GM13976 (cell line): ENCODE results near the gene HOXD4.

Source experiments
- DNase-seq: peaks from one replicate; pipeline ENCODE4 v3.0.0; 2012; ENCODE audit warnings: low spot score
- CTCF ChIP-seq: IDR thresholded peaks from 2 replicates; pipeline ENCODE4 v1.5.1; 2012; ENCODE audit warnings: borderline replicate concordance, mild to moderate bottlenecking; ENCODE audit not compliant: insufficient read depth; ENCODE audit errors: extremely low read depth, missing control alignments, control extremely low read depth
- in situ Hi-C: fragments of 300-500 bp; cut with MboI; formaldehyde crosslinking; loops from one replicate; pipeline ENCODE4 v1.12.0; 2022; ENCODE audit warnings: low sequenced_read_pairs, mixed read lengths, inconsistent platforms; ENCODE audit not compliant: unreplicated experiment

Gene HOXD4

DNA sequence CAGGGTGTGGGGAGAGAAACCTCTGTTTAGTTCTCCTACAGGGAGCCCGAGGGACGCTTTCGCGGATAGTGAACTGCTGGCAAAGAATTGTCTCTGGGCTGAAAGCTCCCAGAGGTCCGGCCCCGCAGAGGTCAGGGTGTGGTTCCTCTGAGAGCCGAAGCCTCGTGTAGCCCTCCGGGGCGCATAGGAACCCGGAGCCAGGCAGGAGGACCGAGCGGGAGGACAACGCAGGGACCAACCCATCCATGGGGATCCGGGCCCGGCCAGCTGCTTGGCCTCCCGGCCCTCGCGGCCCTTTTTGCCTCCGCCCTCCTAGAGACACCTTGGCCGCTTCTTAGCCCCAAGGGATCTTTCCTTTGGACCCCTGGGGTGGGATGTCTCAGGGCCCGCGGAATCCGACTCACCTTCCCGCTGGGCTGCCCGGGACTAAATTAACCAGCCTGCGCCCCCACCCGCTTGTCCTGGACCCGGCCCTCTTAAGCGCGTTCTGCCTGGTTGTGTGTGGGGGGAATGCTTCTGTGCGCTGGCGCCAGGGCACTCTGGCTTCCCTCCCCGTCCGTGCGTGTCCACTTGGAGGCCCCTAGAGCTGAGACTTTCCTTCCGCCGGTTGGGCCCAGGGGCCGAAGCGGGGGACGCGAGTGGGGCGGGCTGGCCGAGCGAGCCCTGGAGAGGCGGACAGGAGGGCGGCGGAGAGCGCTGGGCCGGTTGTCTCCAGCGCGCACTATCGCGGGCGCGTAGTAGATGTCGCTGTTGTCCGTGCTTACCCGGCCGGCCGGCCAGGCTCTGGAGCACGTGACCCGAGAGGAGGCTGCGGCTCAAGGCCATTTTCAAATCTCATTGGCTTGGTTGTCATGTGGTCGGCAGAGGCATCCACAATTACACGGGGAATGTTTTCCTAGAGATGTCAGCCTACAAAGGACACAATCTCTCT lies 35.2 kb upstream of the HOXD4 start, which contains the start of gene HOXD10:
Gene HOXD10 (plus strand): TSS at position 896 of the 931 bp plus-strand sequence. CDS start 56 bp downstream, outside the sequence.
- no peak for DNase-seq
- in situ Hi-C loops: no loop called here
- TF ChIP-seq CTCF: no peak

DNA sequence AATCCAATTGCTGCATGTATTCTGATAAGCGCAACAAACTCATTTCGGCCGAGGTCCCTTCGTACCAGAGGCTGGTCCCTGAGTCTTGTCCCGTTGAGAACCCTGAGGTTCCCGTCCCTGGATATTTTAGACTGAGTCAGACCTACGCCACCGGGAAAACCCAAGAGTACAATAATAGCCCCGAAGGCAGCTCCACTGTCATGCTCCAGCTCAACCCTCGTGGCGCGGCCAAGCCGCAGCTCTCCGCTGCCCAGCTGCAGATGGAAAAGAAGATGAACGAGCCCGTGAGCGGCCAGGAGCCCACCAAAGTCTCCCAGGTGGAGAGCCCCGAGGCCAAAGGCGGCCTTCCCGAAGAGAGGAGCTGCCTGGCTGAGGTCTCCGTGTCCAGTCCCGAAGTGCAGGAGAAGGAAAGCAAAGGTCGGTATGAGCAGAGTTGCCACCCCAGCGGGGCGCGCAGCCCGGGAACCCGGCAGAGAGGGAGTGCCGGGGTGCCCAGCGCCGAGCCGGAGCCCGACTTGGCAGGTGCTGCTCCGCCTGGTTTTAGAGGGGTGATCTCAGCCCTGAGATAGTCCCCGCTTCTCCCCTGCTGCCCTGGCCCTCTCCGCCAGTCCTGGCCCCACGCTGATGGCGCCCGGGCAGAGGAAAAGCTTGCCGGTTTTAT lies 34.1 kb upstream of the HOXD4 start:
- TF ChIP-seq CTCF: no peak
- DNase-seq: no peak
- in situ Hi-C loops: no loop called here

- no peak for TF ChIP-seq CTCF
- DNase-seq: no peak
- in situ Hi-C loops: no loop called here
Observed at GRCh38 chr2:176117823-176118371, 33.5 kb upstream of the HOXD4 start.

GRCh38 chr2:176118601-176119339 lies 32.6 kb upstream of the HOXD4 start:
- DNase-seq: no peak

DNA sequence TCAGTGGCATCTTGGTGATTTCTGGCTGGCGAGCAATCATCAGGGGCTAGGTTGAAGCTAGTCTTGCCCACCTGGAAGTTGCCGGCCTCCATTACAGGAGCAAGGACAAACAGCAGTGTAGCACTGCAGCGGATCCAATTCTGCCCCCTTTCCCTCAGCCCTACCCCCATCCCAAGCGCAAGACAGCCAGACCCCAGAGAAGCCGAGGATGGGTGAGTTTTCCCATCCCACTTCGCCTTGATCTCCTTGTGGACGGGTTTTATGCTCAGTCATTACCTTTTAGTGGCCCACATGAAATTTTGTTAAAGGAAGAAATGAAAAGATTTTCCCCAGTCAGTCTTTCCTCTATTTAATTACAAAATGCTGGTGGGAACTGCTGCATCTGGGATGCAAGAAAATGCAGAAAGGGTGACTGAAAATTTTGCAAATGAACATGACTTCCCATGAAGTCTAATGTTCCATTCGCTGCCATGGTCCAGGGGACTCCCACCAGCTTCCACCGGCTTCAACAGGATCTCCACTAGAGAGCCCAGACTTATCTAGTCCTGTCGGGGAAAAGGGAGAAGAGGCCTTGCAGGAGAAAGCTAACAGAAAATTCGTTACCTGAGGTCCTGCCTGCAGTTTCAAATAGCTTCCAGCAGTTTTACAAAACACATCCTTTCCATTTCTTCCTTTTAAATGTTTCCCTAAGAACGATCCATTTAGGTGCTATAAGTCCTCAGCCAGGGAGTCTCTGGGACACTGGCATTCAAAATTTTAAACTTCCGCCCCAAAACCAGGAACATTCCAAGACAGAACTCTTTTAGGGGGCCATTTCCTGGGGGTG lies 30.8 kb upstream of the HOXD4 start:
- in situ Hi-C loops: loop anchor here (10.0 kb wide), 1 partner anchor 1034 kb away; no protein-coding TSS in a partner anchor
- no peak for TF ChIP-seq CTCF

More at GRCh38 chr2:176118601-176119339, 32.6 kb upstream of the HOXD4 start:
- peak; percentile 19 for TF ChIP-seq CTCF
- in situ Hi-C loops: no loop called here

More for the DNA sequence above, 30.8 kb upstream of the HOXD4 start:
- no peak for DNase-seq
